HEK293 (cell line): Measurements from ENCODE around the gene DPP9.

Source experiments
- BCL11B ChIP-seq: fragments of 450-650 bp; formaldehyde crosslinking; IDR thresholded peaks from 2 replicates; pipeline ENCODE4 v1.5.1; 2016; ENCODE audit warnings: low read depth, missing biosample characterization, missing genetic modification characterization
- FEZF1 ChIP-seq: fragments of 450-650 bp; formaldehyde crosslinking; IDR thresholded peaks from 2 replicates; pipeline ENCODE4 v1.5.1; 2016; ENCODE audit warnings: missing biosample characterization, missing genetic modification characterization
- OSR2 ChIP-seq: fragments of 450-650 bp; formaldehyde crosslinking; IDR thresholded peaks from 2 replicates; pipeline ENCODE4 v1.5.1; 2016; ENCODE audit warnings: missing biosample characterization, missing genetic modification characterization
- REPIN1 ChIP-seq: fragments of 450-650 bp; formaldehyde crosslinking; IDR thresholded peaks from 2 replicates; pipeline ENCODE4 v1.5.1; 2017; ENCODE audit warnings: missing biosample characterization, missing genetic modification characterization, low read depth
- SP7 ChIP-seq: fragments of 450-650 bp; formaldehyde crosslinking; IDR thresholded peaks from 2 replicates; pipeline ENCODE4 v1.5.1; 2016; ENCODE audit warnings: missing biosample characterization, missing genetic modification characterization
- ZBTB48 ChIP-seq: fragments of 450-650 bp; formaldehyde crosslinking; IDR thresholded peaks from 2 replicates; pipeline ENCODE4 v1.5.1; 2016; ENCODE audit warnings: missing biosample characterization, missing genetic modification characterization
- ZBTB8A ChIP-seq: fragments of 450-650 bp; formaldehyde crosslinking; IDR thresholded peaks from 2 replicates; pipeline ENCODE4 v1.5.1; 2016; ENCODE audit warnings: missing biosample characterization, missing genetic modification characterization
- ZEB2 ChIP-seq: fragments of 450-650 bp; formaldehyde crosslinking; IDR thresholded peaks from 2 replicates; pipeline ENCODE4 v1.5.1; 2016; ENCODE audit warnings: missing biosample characterization, missing genetic modification characterization
- ZFP37 ChIP-seq: fragments of 450-650 bp; formaldehyde crosslinking; IDR thresholded peaks from 2 replicates; pipeline ENCODE4 v1.5.1; 2016; ENCODE audit warnings: missing biosample characterization, missing genetic modification characterization
- ZFP41 ChIP-seq: fragments of 450-650 bp; formaldehyde crosslinking; IDR thresholded peaks from 2 replicates; pipeline ENCODE4 v1.5.1; 2016; ENCODE audit warnings: missing biosample characterization, missing genetic modification characterization, borderline replicate concordance
- ZNF112 ChIP-seq: fragments of 450-650 bp; formaldehyde crosslinking; IDR thresholded peaks from 2 replicates; pipeline ENCODE4 v1.5.0; 2017; ENCODE audit warnings: missing biosample characterization, missing genetic modification characterization
- ZNF23 ChIP-seq: fragments of 450-650 bp; formaldehyde crosslinking; IDR thresholded peaks from 2 replicates; pipeline ENCODE4 v1.5.1; 2016; ENCODE audit warnings: missing biosample characterization, missing genetic modification characterization, borderline replicate concordance
- ZNF302 ChIP-seq: fragments of 450-650 bp; formaldehyde crosslinking; IDR thresholded peaks from 2 replicates; pipeline ENCODE4 v1.5.1; 2016; ENCODE audit warnings: missing biosample characterization, missing genetic modification characterization, low read depth
- ZNF324 ChIP-seq: fragments of 450-650 bp; formaldehyde crosslinking; IDR thresholded peaks from 2 replicates; pipeline ENCODE4 v1.5.1; 2016; ENCODE audit warnings: missing biosample characterization, missing genetic modification characterization
- ZNF335 ChIP-seq: fragments of 450-650 bp; formaldehyde crosslinking; conservative IDR thresholded peaks from 2 replicates; pipeline ENCODE4 v1.5.1; 2016; ENCODE audit warnings: missing biosample characterization, missing genetic modification characterization
- ZNF341 ChIP-seq: fragments of 450-650 bp; formaldehyde crosslinking; IDR thresholded peaks from 2 replicates; pipeline ENCODE4; 2016; ENCODE audit warnings: low read depth, missing biosample characterization, missing genetic modification characterization
- ZNF354C ChIP-seq: fragments of 450-650 bp; formaldehyde crosslinking; IDR thresholded peaks from 2 replicates; pipeline ENCODE4 v1.5.1; 2016; ENCODE audit warnings: missing biosample characterization, missing genetic modification characterization, low read depth, borderline replicate concordance
- ZNF366 ChIP-seq: fragments of 450-650 bp; formaldehyde crosslinking; conservative IDR thresholded peaks from 2 replicates; pipeline ENCODE4 v1.5.1; 2016; ENCODE audit warnings: missing biosample characterization, missing genetic modification characterization
- ZNF37A ChIP-seq: fragments of 450-650 bp; IDR thresholded peaks from 2 replicates; pipeline ENCODE4 v1.5.1; 2018; ENCODE audit warnings: missing biosample characterization, missing genetic modification characterization
- ZNF391 ChIP-seq: fragments of 450-650 bp; formaldehyde crosslinking; IDR thresholded peaks from 2 replicates; pipeline ENCODE4 v1.5.1; 2016; ENCODE audit warnings: low read depth, missing biosample characterization, missing genetic modification characterization, borderline replicate concordance
- ZNF501 ChIP-seq: fragments of 450-650 bp; formaldehyde crosslinking; IDR thresholded peaks from 2 replicates; pipeline ENCODE4 v1.5.1; 2016; ENCODE audit warnings: missing biosample characterization, missing genetic modification characterization
- ZNF544 ChIP-seq: fragments of 450-650 bp; formaldehyde crosslinking; IDR thresholded peaks from 2 replicates; pipeline ENCODE4 v1.5.0; 2017; ENCODE audit warnings: missing biosample characterization, missing genetic modification characterization
- ZNF548 ChIP-seq: fragments of 450-650 bp; formaldehyde crosslinking; IDR thresholded peaks from 2 replicates; pipeline ENCODE4 v1.5.1; 2016; ENCODE audit warnings: missing biosample characterization, missing genetic modification characterization
- ZNF555 ChIP-seq: fragments of 450-650 bp; formaldehyde crosslinking; conservative IDR thresholded peaks from 2 replicates; pipeline ENCODE4 v1.5.1; 2017; ENCODE audit warnings: missing biosample characterization, mild to moderate bottlenecking, missing genetic modification characterization, inconsistent platforms
- ZNF560 ChIP-seq: fragments of 450-650 bp; formaldehyde crosslinking; IDR thresholded peaks from 2 replicates; pipeline ENCODE4 v1.5.1; 2017; ENCODE audit warnings: missing biosample characterization, missing genetic modification characterization, borderline replicate concordance
- ZNF660 ChIP-seq: fragments of 450-650 bp; IDR thresholded peaks from 2 replicates; pipeline ENCODE4 v1.5.1; 2018; ENCODE audit warnings: missing biosample characterization, mild to moderate bottlenecking, missing genetic modification characterization
- ZNF701 ChIP-seq: fragments of 450-650 bp; formaldehyde crosslinking; IDR thresholded peaks from 2 replicates; pipeline ENCODE4 v1.5.1; 2016; ENCODE audit warnings: missing biosample characterization, missing genetic modification characterization
- ZNF791 ChIP-seq: fragments of 450-650 bp; formaldehyde crosslinking; IDR thresholded peaks from 2 replicates; pipeline ENCODE4 v1.5.1; 2016; ENCODE audit warnings: missing biosample characterization, missing genetic modification characterization
- ZNF792 ChIP-seq: fragments of 450-650 bp; formaldehyde crosslinking; IDR thresholded peaks from 2 replicates; pipeline ENCODE4 v1.5.1; 2016; ENCODE audit warnings: missing biosample characterization, missing genetic modification characterization
- ZSCAN23 ChIP-seq: fragments of 450-650 bp; formaldehyde crosslinking; IDR thresholded peaks from 2 replicates; pipeline ENCODE4 v1.5.1; 2016; ENCODE audit warnings: missing biosample characterization, missing genetic modification characterization
- TF ChIP-seq, protein P1 (sequence below): fragments of 450-650 bp; formaldehyde crosslinking; IDR thresholded peaks from 2 replicates; pipeline ENCODE4 v1.5.1; 2016; ENCODE audit warnings: missing biosample characterization, missing genetic modification characterization
- TF ChIP-seq, protein P2 (sequence below): fragments of 450-650 bp; formaldehyde crosslinking; IDR thresholded peaks from 2 replicates; pipeline ENCODE4; 2016; ENCODE audit warnings: missing biosample characterization, missing genetic modification characterization
- TF ChIP-seq, protein P3 (sequence below): fragments of 450-650 bp; formaldehyde crosslinking; IDR thresholded peaks from 2 replicates; pipeline ENCODE4 v1.5.1; 2016; ENCODE audit warnings: missing biosample characterization, missing genetic modification characterization
- TF ChIP-seq, protein P4 (sequence below): fragments of 450-650 bp; formaldehyde crosslinking; IDR thresholded peaks from 2 replicates; pipeline ENCODE4 v1.5.1; 2016; ENCODE audit warnings: missing biosample characterization, missing genetic modification characterization

DPP9 gene

DNA sequence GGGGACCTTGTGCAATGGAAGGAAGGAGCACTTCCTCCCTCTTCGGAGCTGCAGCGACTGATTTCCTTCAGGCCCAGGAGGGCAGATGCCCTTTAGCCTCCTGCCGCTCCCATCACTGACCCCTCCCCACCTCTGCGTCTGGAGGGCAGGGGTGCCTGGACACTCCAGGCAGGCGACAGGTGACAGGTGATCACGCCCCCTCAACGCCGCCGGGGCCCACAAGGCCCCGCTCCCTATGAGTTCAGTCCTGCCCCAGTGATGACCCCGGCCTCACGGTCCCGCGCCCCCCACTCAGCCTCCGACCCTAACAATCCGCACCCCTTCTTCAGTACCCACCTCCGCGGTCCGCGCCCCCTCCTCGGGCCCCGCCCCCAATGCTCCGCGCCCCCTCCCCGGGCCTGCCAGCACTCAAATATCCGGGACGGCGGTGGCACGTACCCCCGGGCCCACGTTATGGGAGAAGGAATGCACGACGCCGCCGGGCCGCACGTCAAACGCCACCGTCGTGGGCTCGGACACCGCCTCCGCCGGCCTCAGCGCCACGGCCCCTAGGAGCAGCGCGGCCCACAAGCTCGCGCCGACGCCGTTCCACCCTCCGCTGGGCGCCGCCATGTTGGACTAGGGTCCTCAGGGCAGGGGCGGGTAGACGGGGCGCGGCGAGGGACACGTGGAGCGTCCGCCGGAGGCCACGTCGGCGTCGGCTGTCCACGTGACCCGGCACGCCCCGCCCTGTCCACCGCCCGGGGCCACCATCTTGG, 53.7 kb downstream of the DPP9 start, which contains the start of gene MYDGF (continued):
- TF ChIP-seq REPIN1: no peak
- TF ChIP-seq, protein P1, sequence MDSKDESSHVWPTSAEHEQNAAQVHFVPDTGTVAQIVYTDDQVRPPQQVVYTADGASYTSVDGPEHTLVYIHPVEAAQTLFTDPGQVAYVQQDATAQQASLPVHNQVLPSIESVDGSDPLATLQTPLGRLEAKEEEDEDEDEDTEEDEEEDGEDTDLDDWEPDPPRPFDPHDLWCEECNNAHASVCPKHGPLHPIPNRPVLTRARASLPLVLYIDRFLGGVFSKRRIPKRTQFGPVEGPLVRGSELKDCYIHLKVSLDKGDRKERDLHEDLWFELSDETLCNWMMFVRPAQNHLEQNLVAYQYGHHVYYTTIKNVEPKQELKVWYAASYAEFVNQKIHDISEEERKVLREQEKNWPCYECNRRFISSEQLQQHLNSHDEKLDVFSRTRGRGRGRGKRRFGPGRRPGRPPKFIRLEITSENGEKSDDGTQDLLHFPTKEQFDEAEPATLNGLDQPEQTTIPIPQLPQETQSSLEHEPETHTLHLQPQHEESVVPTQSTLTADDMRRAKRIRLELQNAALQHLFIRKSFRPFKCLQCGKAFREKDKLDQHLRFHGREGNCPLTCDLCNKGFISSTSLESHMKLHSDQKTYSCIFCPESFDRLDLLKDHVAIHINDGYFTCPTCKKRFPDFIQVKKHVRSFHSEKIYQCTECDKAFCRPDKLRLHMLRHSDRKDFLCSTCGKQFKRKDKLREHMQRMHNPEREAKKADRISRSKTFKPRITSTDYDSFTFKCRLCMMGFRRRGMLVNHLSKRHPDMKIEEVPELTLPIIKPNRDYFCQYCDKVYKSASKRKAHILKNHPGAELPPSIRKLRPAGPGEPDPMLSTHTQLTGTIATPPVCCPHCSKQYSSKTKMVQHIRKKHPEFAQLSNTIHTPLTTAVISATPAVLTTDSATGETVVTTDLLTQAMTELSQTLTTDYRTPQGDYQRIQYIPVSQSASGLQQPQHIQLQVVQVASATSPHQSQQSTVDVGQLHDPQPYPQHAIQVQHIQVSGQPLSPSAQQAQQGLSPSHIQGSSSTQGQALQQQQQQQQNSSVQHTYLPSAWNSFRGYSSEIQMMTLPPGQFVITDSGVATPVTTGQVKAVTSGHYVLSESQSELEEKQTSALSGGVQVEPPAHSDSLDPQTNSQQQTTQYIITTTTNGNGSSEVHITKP (tag by site-specific recombination): no peak
- no peak for TF ChIP-seq ZFP41 (tag by site-specific recombination)
- TF ChIP-seq, protein P2, sequence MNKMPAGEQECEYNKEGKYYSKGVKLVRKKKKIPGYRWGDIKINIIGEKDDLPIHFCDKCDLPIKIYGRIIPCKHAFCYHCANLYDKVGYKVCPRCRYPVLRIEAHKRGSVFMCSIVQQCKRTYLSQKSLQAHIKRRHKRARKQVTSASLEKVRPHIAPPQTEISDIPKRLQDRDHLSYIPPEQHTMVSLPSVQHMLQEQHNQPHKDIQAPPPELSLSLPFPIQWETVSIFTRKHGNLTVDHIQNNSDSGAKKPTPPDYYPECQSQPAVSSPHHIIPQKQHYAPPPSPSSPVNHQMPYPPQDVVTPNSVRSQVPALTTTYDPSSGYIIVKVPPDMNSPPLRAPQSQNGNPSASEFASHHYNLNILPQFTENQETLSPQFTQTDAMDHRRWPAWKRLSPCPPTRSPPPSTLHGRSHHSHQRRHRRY: no peak
- no peak for TF ChIP-seq ZNF555 (tag by site-specific recombination)
- TF ChIP-seq ZNF391: no peak
- TF ChIP-seq SP7 (tag by site-specific recombination): peak; percentile 49; the same call in 1 of the 2 replicates
- no peak; the same call in 1 of the 2 replicates for TF ChIP-seq ZNF341 (tag by site-specific recombination)
- no peak for TF ChIP-seq FEZF1 (tag by site-specific recombination)
- TF ChIP-seq ZNF302: no peak
- no peak for TF ChIP-seq ZNF544 (tag by site-specific recombination)
- TF ChIP-seq ZBTB8A (tag by site-specific recombination): no peak
- no peak for TF ChIP-seq ZSCAN23 (tag by site-specific recombination)
- no peak for TF ChIP-seq ZNF792
- no peak for TF ChIP-seq OSR2 (tag by site-specific recombination)
- no peak for TF ChIP-seq ZNF23 (tag by site-specific recombination)
- TF ChIP-seq ZNF501: no peak
- TF ChIP-seq, protein P3, sequence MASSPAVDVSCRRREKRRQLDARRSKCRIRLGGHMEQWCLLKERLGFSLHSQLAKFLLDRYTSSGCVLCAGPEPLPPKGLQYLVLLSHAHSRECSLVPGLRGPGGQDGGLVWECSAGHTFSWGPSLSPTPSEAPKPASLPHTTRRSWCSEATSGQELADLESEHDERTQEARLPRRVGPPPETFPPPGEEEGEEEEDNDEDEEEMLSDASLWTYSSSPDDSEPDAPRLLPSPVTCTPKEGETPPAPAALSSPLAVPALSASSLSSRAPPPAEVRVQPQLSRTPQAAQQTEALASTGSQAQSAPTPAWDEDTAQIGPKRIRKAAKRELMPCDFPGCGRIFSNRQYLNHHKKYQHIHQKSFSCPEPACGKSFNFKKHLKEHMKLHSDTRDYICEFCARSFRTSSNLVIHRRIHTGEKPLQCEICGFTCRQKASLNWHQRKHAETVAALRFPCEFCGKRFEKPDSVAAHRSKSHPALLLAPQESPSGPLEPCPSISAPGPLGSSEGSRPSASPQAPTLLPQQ (tag by site-specific recombination): peak; percentile 81
- no peak for TF ChIP-seq ZNF560 (tag by site-specific recombination)
- no peak for TF ChIP-seq ZNF701 (tag by site-specific recombination)
- TF ChIP-seq, protein P4, sequence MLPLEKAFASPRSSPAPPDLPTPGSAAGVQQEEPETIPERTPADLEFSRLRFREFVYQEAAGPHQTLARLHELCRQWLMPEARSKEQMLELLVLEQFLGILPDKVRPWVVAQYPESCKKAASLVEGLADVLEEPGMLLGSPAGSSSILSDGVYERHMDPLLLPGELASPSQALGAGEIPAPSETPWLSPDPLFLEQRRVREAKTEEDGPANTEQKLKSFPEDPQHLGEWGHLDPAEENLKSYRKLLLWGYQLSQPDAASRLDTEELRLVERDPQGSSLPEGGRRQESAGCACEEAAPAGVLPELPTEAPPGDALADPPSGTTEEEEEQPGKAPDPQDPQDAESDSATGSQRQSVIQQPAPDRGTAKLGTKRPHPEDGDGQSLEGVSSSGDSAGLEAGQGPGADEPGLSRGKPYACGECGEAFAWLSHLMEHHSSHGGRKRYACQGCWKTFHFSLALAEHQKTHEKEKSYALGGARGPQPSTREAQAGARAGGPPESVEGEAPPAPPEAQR (tag by site-specific recombination): no peak
- TF ChIP-seq ZNF324 (tag by site-specific recombination): no peak
- peak; percentile 88 for TF ChIP-seq ZNF335 (tag by site-specific recombination)
- TF ChIP-seq ZFP37: no peak
- no peak for TF ChIP-seq ZNF548 (tag by site-specific recombination)
- no peak for TF ChIP-seq BCL11B (tag by site-specific recombination)
- TF ChIP-seq ZNF37A: no peak
- no peak for TF ChIP-seq ZNF366 (tag by site-specific recombination)
- TF ChIP-seq ZNF791 (tag by site-specific recombination): no peak
- TF ChIP-seq ZBTB48: no peak
- peak; percentile 41; the same call in 1 of the 2 replicates for TF ChIP-seq ZNF660 (tag by site-specific recombination)
- no peak for TF ChIP-seq ZNF112 (tag by site-specific recombination)
- TF ChIP-seq ZNF354C: no peak
- peak; percentile 50 for TF ChIP-seq ZEB2 (tag by site-specific recombination)
